WTC11 (cell line): ENCODE data around the gene ERCC4. TPM values are rescaled to one million over a fixed set of nuclear protein-coding genes. Genes with fewer than 3 reads are reported as not detected.
A peak's percentile ranks its signal among the peaks of the same experiment; 100 is the strongest.

Experiments
- ATAC-seq: fragments of 200-7000 bp; cut with Tn5 transposase; 2 replicates; pipeline ENCODE4 v1.10.0; 2021; ENCODE audit warnings: mild to moderate bottlenecking, moderate library complexity
- CTCF ChIA-PET: fragments of 300-600 bp; sonication (Branson Sonifier 250); formaldehyde crosslinking; loops from one replicate; lab custom pipeline; 2021; ENCODE audit warnings: antibody characterized with exemption; lab: Charles Lee
- POLR2A ChIA-PET: fragments of 350-600 bp; sonication (Branson Sonifier 250); formaldehyde crosslinking; loops from one replicate; lab custom pipeline; 2021; ENCODE audit warnings: antibody characterized with exemption; lab: Charles Lee
- DNase-seq: peaks from one replicate; pipeline ENCODE4 v3.0.0; 2021; ENCODE audit warnings: low spot score
- H3K27ac Mint-ChIP-seq: 2 replicates; pipeline ENCODE4 v1.8.0; 2021; ENCODE audit warnings: mixed read lengths
- H3K27me3 Mint-ChIP-seq: 2 replicates; pipeline ENCODE4 v1.8.0; 2021; ENCODE audit warnings: low read depth, mild to moderate bottlenecking, moderate library complexity, mixed read lengths
- H3K36me3 Mint-ChIP-seq: 2 replicates; pipeline ENCODE4 v1.8.0; 2021; ENCODE audit warnings: mixed read lengths
- H3K4me1 Mint-ChIP-seq: 2 replicates; pipeline ENCODE4 v1.8.0; 2022; ENCODE audit warnings: mixed read lengths
- H3K4me3 Mint-ChIP-seq: 2 replicates; pipeline ENCODE4 v1.8.0; 2021; ENCODE audit warnings: mild to moderate bottlenecking, moderate library complexity, mixed read lengths
- H3K9me3 Mint-ChIP-seq: 2 replicates; pipeline ENCODE4 v1.8.0; 2021; ENCODE audit warnings: mixed read lengths
- FOXJ3 ChIP-seq: sonication (generic); formaldehyde crosslinking; IDR thresholded peaks from 2 replicates; pipeline ENCODE4 v1.9.0; 2021; ENCODE audit warnings: missing genetic modification reagents, mild to moderate bottlenecking, borderline replicate concordance
- GTF2I ChIP-seq: fragments of 250-450 bp; sonication (Bioruptor Pico); conservative IDR thresholded peaks from 2 replicates; pipeline ENCODE4 v1.4.0; 2021; ENCODE audit warnings: mild to moderate bottlenecking
- JUN ChIP-seq: sonication (generic); formaldehyde crosslinking; IDR thresholded peaks from 2 replicates; pipeline ENCODE4 v1.8.0; 2023; ENCODE audit warnings: mild to moderate bottlenecking, missing genetic modification reagents
- MXD4 ChIP-seq: fragments of 250-450 bp; sonication (Bioruptor Pico); IDR thresholded peaks from 2 replicates; pipeline ENCODE4 v1.8.0; 2021; ENCODE audit warnings: mild to moderate bottlenecking, moderate library complexity, borderline replicate concordance
- NR2C2 ChIP-seq: sonication (generic); formaldehyde crosslinking; IDR thresholded peaks from 2 replicates; pipeline ENCODE4 v1.8.0; 2022; ENCODE audit warnings: mild to moderate bottlenecking, missing genetic modification reagents
- OVOL2 ChIP-seq: fragments of 250-450 bp; sonication (Bioruptor Pico); IDR thresholded peaks from 2 replicates; pipeline ENCODE4 v1.9.0; 2021; ENCODE audit warnings: mild to moderate bottlenecking, borderline replicate concordance
- RORB ChIP-seq: fragments of 250-450 bp; sonication (Bioruptor Pico); IDR thresholded peaks from 2 replicates; pipeline ENCODE4 v1.9.0; 2021; ENCODE audit warnings: mild to moderate bottlenecking
- SMAD4 ChIP-seq: sonication (generic); formaldehyde crosslinking; IDR thresholded peaks from 2 replicates; pipeline ENCODE4 v1.8.0; 2022; ENCODE audit warnings: mild to moderate bottlenecking, missing genetic modification reagents
- total RNA-seq: library from RNA; stranded (reverse); gene quantifications from 3 replicates; pipeline ENCODE4 v1.2.3, GENCODE V29; 2021
- TF ChIP-seq, protein P1 (sequence below): sonication (generic); formaldehyde crosslinking; IDR thresholded peaks from 2 replicates; pipeline ENCODE4 v1.8.1; 2022; ENCODE audit warnings: mild to moderate bottlenecking, moderate library complexity, missing genetic modification reagents
- TF ChIP-seq, protein P2 (sequence below): sonication (generic); formaldehyde crosslinking; IDR thresholded peaks from 2 replicates; pipeline ENCODE4 v1.8.0; 2022; ENCODE audit warnings: mild to moderate bottlenecking, missing genetic modification reagents
- TF ChIP-seq, protein P3 (sequence below): sonication (generic); formaldehyde crosslinking; conservative IDR thresholded peaks from 2 replicates; pipeline ENCODE4 v1.8.1; 2023; ENCODE audit warnings: mild to moderate bottlenecking, low read depth, missing genetic modification reagents, moderate library complexity
- TF ChIP-seq, protein P4 (sequence below): fragments of 250-450 bp; sonication (Bioruptor Pico); IDR thresholded peaks from 2 replicates; pipeline ENCODE4 v1.9.0; 2021; ENCODE audit warnings: moderate library complexity, mild to moderate bottlenecking, inconsistent platforms, borderline replicate concordance

The ERCC4 gene
- total RNA-seq, 1 experiment from 2014 or later: 12.1 TPM

DNA sequence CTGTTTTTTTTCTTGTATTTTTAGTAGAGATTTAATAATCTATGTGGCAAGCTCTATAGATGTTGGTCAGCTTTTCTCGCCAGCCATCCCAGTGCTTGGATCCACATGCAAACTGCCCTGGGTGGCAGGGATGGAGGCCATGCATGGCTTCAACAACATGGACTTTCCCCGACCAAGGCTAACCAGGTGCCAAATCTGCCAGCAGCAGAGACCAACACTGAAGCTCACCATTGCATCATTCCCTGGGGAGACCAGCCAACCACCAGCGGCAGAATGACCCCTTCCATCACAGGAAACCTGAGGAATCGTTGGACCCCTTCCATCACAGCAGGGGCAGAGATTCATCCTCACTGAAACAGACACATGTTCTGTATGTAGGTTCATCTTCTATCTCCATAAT lies 27.7 kb upstream of the ERCC4 start:
- CTCF ChIA-PET: no interaction called here
- Mint-ChIP-seq H3K27me3 (peaks cover 7% of the 10 kb centered on the region), H3K36me3 (peaks cover 12% of the 10 kb centered on the region), H3K4me1 (no peaks in the 10 kb centered on the region), H3K4me3 (no peak overlapping the region), H3K9me3 (peaks cover 51% of the 10 kb centered on the region), H3K27ac (no peak overlapping the region)
- ATAC-seq (no peak), DNase-seq (no peak)
- POLR2A ChIA-PET: no interaction called here
- TF ChIP-seq GTF2I (CRISPR knock-in tag) (no peak), MXD4 (CRISPR knock-in tag) (no peak), OVOL2 (CRISPR knock-in tag) (no peak), JUN (CRISPR knock-in tag) (no peak)
- TF ChIP-seq, protein P1, sequence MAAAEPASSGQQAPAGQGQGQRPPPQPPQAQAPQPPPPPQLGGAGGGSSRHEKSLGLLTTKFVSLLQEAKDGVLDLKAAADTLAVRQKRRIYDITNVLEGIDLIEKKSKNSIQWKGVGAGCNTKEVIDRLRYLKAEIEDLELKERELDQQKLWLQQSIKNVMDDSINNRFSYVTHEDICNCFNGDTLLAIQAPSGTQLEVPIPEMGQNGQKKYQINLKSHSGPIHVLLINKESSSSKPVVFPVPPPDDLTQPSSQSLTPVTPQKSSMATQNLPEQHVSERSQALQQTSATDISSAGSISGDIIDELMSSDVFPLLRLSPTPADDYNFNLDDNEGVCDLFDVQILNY: no peak
- TF ChIP-seq, protein P2, sequence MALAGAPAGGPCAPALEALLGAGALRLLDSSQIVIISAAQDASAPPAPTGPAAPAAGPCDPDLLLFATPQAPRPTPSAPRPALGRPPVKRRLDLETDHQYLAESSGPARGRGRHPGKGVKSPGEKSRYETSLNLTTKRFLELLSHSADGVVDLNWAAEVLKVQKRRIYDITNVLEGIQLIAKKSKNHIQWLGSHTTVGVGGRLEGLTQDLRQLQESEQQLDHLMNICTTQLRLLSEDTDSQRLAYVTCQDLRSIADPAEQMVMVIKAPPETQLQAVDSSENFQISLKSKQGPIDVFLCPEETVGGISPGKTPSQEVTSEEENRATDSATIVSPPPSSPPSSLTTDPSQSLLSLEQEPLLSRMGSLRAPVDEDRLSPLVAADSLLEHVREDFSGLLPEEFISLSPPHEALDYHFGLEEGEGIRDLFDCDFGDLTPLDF (CRISPR knock-in tag): no peak
- TF ChIP-seq, protein P3, sequence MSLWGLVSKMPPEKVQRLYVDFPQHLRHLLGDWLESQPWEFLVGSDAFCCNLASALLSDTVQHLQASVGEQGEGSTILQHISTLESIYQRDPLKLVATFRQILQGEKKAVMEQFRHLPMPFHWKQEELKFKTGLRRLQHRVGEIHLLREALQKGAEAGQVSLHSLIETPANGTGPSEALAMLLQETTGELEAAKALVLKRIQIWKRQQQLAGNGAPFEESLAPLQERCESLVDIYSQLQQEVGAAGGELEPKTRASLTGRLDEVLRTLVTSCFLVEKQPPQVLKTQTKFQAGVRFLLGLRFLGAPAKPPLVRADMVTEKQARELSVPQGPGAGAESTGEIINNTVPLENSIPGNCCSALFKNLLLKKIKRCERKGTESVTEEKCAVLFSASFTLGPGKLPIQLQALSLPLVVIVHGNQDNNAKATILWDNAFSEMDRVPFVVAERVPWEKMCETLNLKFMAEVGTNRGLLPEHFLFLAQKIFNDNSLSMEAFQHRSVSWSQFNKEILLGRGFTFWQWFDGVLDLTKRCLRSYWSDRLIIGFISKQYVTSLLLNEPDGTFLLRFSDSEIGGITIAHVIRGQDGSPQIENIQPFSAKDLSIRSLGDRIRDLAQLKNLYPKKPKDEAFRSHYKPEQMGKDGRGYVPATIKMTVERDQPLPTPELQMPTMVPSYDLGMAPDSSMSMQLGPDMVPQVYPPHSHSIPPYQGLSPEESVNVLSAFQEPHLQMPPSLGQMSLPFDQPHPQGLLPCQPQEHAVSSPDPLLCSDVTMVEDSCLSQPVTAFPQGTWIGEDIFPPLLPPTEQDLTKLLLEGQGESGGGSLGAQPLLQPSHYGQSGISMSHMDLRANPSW (CRISPR knock-in tag): no peak

DNA sequence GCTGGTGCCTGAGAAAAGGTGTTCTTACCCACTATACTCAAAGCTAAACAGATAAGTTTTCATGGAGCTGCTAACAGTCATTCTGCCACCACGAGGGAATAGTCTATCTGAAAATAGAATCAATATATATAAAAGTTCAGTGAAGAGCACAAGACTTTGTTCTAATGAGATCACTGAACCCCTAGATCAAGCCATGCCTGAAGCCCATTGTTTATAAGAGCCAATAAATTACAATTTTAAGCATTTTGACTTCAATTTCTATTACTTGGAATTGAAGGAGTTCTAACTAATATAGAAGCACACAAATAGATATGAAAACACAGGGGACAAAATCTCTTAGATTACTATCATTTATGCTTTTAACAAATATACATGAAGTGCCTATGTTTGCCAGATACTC lies 24.4 kb upstream of the ERCC4 start:
- Mint-ChIP-seq H3K27ac (no peak overlapping the region), H3K4me3 (no peak overlapping the region), H3K27me3 (no peaks in the 10 kb centered on the region; the same call in none of the 2 replicates), H3K36me3 (no peaks in the 10 kb centered on the region), H3K4me1 (no peaks in the 10 kb centered on the region), H3K9me3 (peaks cover 25% of the 10 kb centered on the region)
- CTCF ChIA-PET: interaction anchor here (1.4 to 2.7 kb wide), 3 partner anchors 14 to 29 kb away, joined by 3 to 19 read pairs (median 8); partner anchors contain the start of gene ERCC4
- DNase-seq: no peak
- no peak for ATAC-seq
- POLR2A ChIA-PET: no interaction called here
- TF ChIP-seq RORB (CRISPR knock-in tag) (no peak), NR2C2 (CRISPR knock-in tag) (no peak), FOXJ3 (CRISPR knock-in tag) (no peak), SMAD4 (no peak)
- TF ChIP-seq, protein P3 (CRISPR knock-in tag): no peak
- TF ChIP-seq, protein P4, sequence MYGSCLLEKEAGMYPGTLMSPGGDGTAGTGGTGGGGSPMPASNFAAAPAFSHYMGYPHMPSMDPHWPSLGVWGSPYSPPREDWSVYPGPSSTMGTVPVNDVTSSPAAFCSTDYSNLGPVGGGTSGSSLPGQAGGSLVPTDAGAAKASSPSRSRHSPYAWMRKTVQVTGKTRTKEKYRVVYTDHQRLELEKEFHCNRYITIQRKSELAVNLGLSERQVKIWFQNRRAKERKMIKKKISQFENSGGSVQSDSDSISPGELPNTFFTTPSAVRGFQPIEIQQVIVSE (CRISPR knock-in tag): no peak

DNA sequence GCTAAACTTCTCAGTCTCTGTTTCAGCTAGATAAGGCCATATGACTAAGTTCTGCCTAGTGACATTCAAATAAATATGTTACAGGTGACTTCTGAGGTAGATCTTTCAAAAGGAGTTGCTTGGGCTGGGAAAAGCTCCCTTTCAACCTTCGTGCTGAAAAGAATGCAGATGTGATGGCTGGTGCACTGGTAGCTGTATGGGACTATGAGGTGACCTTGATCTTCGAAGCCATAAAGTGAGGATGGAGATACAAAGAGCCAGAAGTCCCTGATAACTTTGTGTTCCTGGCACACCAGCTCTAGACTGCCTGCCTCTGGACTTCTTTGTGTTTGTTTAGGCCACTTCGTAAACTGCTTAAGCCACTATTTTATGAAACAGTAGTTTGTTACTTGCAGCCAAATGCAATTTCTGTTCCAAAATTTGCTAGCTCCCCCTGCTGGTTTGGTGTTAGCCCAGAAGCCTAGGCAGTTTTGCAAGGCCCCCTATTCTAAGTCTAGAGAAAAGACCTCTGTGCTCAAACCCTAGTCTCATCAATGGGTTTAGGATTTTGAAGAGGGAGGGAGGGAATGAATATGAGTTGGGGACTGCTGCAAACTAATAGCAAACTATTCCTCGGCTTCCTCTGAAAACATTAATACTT lies 23.3 kb upstream of the ERCC4 start:
- H3K4me1 Mint-ChIP-seq: no peaks in the 10 kb centered on the region
- peaks cover 5% of the 10 kb centered on the region for H3K36me3 Mint-ChIP-seq
- no peak for DNase-seq
- CTCF ChIA-PET: interaction anchor here (1.0 to 2.7 kb wide), 4 partner anchors 15 to 31 kb away, joined by 3 to 19 read pairs (median 4); partner anchors contain the start of gene ERCC4
- POLR2A ChIA-PET: no interaction called here
- no peaks in the 10 kb centered on the region; the same call in 1 of the 2 replicates for H3K27me3 Mint-ChIP-seq
- TF ChIP-seq, protein P1: no peak
- peak; percentile 78; the same call in 1 of the 2 replicates for TF ChIP-seq GTF2I (CRISPR knock-in tag)
- ATAC-seq: no peak
- H3K27ac Mint-ChIP-seq: no peak overlapping the region
- H3K4me3 Mint-ChIP-seq: no peak overlapping the region
- peaks cover 22% of the 10 kb centered on the region for H3K9me3 Mint-ChIP-seq
